ENCODE measurements around the gene ZNF536. TPM values are rescaled to one million over a fixed set of nuclear protein-coding genes. Genes with fewer than 3 reads are reported as not detected.

The ZNF536 gene
- under 1 TPM in 4 of 5 donors, not detected in 1; 0.03 to 0.40 (median 0.07) TPM for total RNA-seq
- total RNA-seq (2013): 0.04 TPM
- 0 to 0.61 (median 0.06) reads per million in 29 experiments for total RNA-seq

GRCh38 chr19:30371960-30372824 is at the start of gene ZNF536:
Gene ZNF536 (plus strand): TSS chr19:30372384. CDS start chr19:30443563, 71,179 bp downstream.
- H3K27ac ChIP-seq (ENCODE audit: low read length): no peak within 1 kb of the TSS
- H3K27me3 Mint-ChIP-seq: peaks cover 36 to 40% of the 10 kb centered on the region in 2 donors
- no peaks in the 10 kb centered on the region for H3K4me1 Mint-ChIP-seq
- ChIA-PET CTCF (interaction anchor here in 1 of 2 donors (0.7 kb wide), 1 partner anchor 9 kb away, joined by 5 read pairs; no protein-coding TSS in a partner anchor), POLR2A (no interaction called here)
- ATAC-seq (replicated peaks in 1 of 4) (no peak), DNase-seq (no peak)
- WGBS (ENCODE audit: insufficient coverage): 79% methylated on average over 6 of the region's 9 CpGs
- no peaks in the 10 kb centered on the region for H3K36me3 Mint-ChIP-seq
- no peak within 1 kb of the TSS for H3K4me3 ChIP-seq (ENCODE audit: control insufficient read depth in 1 of 2, extremely low read depth in 1 of 2, low read length in 1 of 2)
- H3K4me1 ChIP-seq (ENCODE audit: control insufficient read depth in 1 of 2, extremely low read depth in 1 of 2, insufficient read depth in 2 of 2, low read length in 2 of 2): no peaks in the 10 kb centered on the region
- H3K27ac Mint-ChIP-seq: no peak within 1 kb of the TSS
- peaks cover 5 to 24% of the 10 kb centered on the region in 2 experiments for H3K27me3 ChIP-seq (replicated peaks in 1 of 2; ENCODE audit: control insufficient read depth in 2 of 2, extremely low read depth in 1 of 2, insufficient read depth in 2 of 2, low read length in 1 of 2)
- no peaks in the 10 kb centered on the region for H3K9me3 Mint-ChIP-seq
- no peak within 1 kb of the TSS for H3K4me3 Mint-ChIP-seq
- H3K36me3 ChIP-seq (ENCODE audit: control insufficient read depth in 2 of 2, extremely low read depth in 1 of 2, insufficient read depth in 1 of 2, low read length in 1 of 2): no peaks in the 10 kb centered on the region
- no peaks in the 10 kb centered on the region for H3K9me3 ChIP-seq

DNA sequence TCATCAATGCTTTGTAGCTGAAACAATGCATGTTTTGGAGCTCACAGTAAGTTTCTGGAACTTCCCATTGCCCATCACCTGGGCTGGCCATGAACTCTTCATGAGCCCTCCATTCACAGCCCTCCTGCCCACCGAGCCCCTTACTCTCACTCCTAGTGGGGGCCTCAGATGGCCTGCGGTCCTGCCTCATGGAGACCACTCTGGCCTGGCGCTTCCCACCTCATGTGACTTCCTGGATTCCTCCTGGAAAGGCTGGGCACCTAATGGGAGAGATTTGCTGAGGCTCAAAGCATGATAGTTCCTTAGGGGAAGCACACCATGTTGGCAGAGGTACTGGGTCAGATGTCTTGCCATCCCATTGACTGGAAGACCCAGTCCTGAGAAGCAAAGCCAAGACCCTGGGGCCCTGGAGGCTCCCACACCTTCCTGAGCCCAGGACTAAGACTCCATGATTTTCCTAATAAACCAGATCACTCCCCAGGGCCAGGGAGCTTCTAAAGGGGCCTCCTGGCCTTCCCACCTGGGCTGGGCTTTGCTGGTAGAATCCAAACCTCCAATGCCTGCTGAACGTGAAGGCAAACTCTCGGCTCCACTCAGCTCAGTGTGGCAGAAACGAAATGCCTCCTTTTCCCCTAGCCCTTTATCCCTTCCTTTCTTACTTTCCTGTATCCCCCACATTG is 49.4 kb upstream of the ZNF536 start:
- Mint-ChIP-seq H3K4me1 (no peaks in the 10 kb centered on the region), H3K36me3 (no peaks in the 10 kb centered on the region), H3K4me3 (no peak overlapping the region), H3K27ac (no peak overlapping the region), H3K27me3 (peaks cover 0 to 3% of the 10 kb centered on the region in 2 donors), H3K9me3 (peaks cover 0 to 10% (median 0%) of the 10 kb centered on the region in 3 donors)
- Histone ChIP-seq H3K36me3 (ENCODE audit: control insufficient read depth in 2 of 2, extremely low read depth in 1 of 2, insufficient read depth in 1 of 2, low read length in 1 of 2) (no peaks in the 10 kb centered on the region), H3K9me3 (no peaks in the 10 kb centered on the region), H3K4me3 (ENCODE audit: control insufficient read depth in 1 of 2, extremely low read depth in 1 of 2, low read length in 1 of 2) (no peak overlapping the region), H3K4me1 (ENCODE audit: control insufficient read depth in 1 of 2, extremely low read depth in 1 of 2, insufficient read depth in 2 of 2, low read length in 2 of 2) (no peaks in the 10 kb centered on the region), H3K27me3 (replicated peaks in 1 of 2; ENCODE audit: control insufficient read depth in 2 of 2, extremely low read depth in 1 of 2, insufficient read depth in 2 of 2, low read length in 1 of 2) (peaks cover 0 to 3% of the 10 kb centered on the region in 2 experiments), H3K27ac (ENCODE audit: low read length) (no peak overlapping the region)
- ATAC-seq (replicated peaks in 1 of 4): no peak
- ChIA-PET CTCF (no interaction called here), POLR2A (no interaction called here)
- 57% methylated on average over 4 of the region's 6 CpGs for WGBS (ENCODE audit: insufficient coverage)
- peak in 1 of 35 experiments; percentile 14 for DNase-seq

- POLR2A ChIA-PET: no interaction called here
These were observed 48.3 kb upstream of the ZNF536 start for GRCh38 chr19:30323904-30324303.

DNA sequence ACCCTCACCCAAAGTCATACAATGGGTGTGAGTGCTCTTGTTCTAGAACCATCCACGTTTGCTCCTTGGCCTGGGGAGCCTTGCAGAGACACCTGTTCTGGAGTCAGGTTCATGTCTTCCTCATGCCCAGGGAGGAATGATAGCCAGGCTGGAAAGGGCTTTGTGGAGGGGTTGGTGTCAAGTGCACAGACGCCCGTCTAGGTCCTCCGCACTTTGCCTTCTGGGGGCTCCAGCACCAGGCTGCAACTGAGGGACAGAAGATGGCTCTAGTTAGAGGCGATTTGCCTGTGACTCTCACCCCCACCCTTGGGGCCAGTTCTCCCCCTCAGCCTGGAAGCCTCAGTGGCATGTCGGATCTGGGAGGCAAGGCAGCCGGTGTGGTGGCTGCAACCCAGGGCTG is 47.2 kb upstream of the ZNF536 start:
- Mint-ChIP-seq H3K36me3 (no peaks in the 10 kb centered on the region), H3K27me3 (peaks cover 0 to 6% of the 10 kb centered on the region in 2 donors), H3K9me3 (peaks cover 0 to 10% (median 0%) of the 10 kb centered on the region in 3 donors), H3K4me3 (no peak overlapping the region), H3K4me1 (no peaks in the 10 kb centered on the region), H3K27ac (no peak overlapping the region)
- Histone ChIP-seq H3K9me3 (no peaks in the 10 kb centered on the region), H3K4me3 (ENCODE audit: control insufficient read depth in 1 of 2, extremely low read depth in 1 of 2, low read length in 1 of 2) (no peak overlapping the region), H3K27ac (ENCODE audit: low read length) (no peak overlapping the region), H3K27me3 (replicated peaks in 1 of 2; ENCODE audit: control insufficient read depth in 2 of 2, extremely low read depth in 1 of 2, insufficient read depth in 2 of 2, low read length in 1 of 2) (peaks cover 0 to 3% of the 10 kb centered on the region in 2 experiments), H3K36me3 (ENCODE audit: control insufficient read depth in 2 of 2, extremely low read depth in 1 of 2, insufficient read depth in 1 of 2, low read length in 1 of 2) (no peaks in the 10 kb centered on the region), H3K4me1 (ENCODE audit: control insufficient read depth in 1 of 2, extremely low read depth in 1 of 2, insufficient read depth in 2 of 2, low read length in 2 of 2) (no peaks in the 10 kb centered on the region)
- no CpG with 5 or more reads among the region's 7 CpGs for WGBS (ENCODE audit: insufficient coverage)
- CTCF ChIA-PET: no interaction called here
- ATAC-seq (replicated peaks in 1 of 4) (no peak), DNase-seq (no peak)
- POLR2A ChIA-PET: no interaction called here

More at GRCh38 chr19:30323904-30324303, 48.3 kb upstream of the ZNF536 start:
- no peaks in the 10 kb centered on the region for H3K4me1 ChIP-seq (ENCODE audit: control insufficient read depth in 1 of 2, extremely low read depth in 1 of 2, insufficient read depth in 2 of 2, low read length in 2 of 2)
- peaks cover 0 to 4% of the 10 kb centered on the region in 2 donors for H3K27me3 Mint-ChIP-seq
- H3K36me3 Mint-ChIP-seq: no peaks in the 10 kb centered on the region
- peaks cover 0 to 3% of the 10 kb centered on the region in 2 experiments for H3K27me3 ChIP-seq (replicated peaks in 1 of 2; ENCODE audit: control insufficient read depth in 2 of 2, extremely low read depth in 1 of 2, insufficient read depth in 2 of 2, low read length in 1 of 2)
- CTCF ChIA-PET: no interaction called here
- DNase-seq (no peak), ATAC-seq (replicated peaks in 1 of 4) (no peak)
- no peaks in the 10 kb centered on the region for H3K9me3 ChIP-seq
- H3K4me1 Mint-ChIP-seq: no peaks in the 10 kb centered on the region
- no peaks in the 10 kb centered on the region for H3K36me3 ChIP-seq (ENCODE audit: control insufficient read depth in 2 of 2, extremely low read depth in 1 of 2, insufficient read depth in 1 of 2, low read length in 1 of 2)
- no peak overlapping the region for H3K27ac ChIP-seq (ENCODE audit: low read length)
- no peak overlapping the region for H3K27ac Mint-ChIP-seq
- H3K9me3 Mint-ChIP-seq: peaks cover 0 to 10% (median 0%) of the 10 kb centered on the region in 3 donors
- H3K4me3 ChIP-seq (ENCODE audit: control insufficient read depth in 1 of 2, extremely low read depth in 1 of 2, low read length in 1 of 2): no peak overlapping the region
- no peak overlapping the region for H3K4me3 Mint-ChIP-seq

- Histone ChIP-seq H3K27me3 (replicated peaks in 1 of 2; ENCODE audit: control insufficient read depth in 2 of 2, extremely low read depth in 1 of 2, insufficient read depth in 2 of 2, low read length in 1 of 2) (peaks cover 0 to 3% of the 10 kb centered on the region in 2 experiments), H3K4me3 (ENCODE audit: control insufficient read depth in 1 of 2, extremely low read depth in 1 of 2, low read length in 1 of 2) (no peak overlapping the region), H3K4me1 (ENCODE audit: control insufficient read depth in 1 of 2, extremely low read depth in 1 of 2, insufficient read depth in 2 of 2, low read length in 2 of 2) (no peaks in the 10 kb centered on the region), H3K36me3 (ENCODE audit: control insufficient read depth in 2 of 2, extremely low read depth in 1 of 2, insufficient read depth in 1 of 2, low read length in 1 of 2) (no peaks in the 10 kb centered on the region), H3K27ac (ENCODE audit: low read length) (no peak overlapping the region), H3K9me3 (no peaks in the 10 kb centered on the region)
- no peak for DNase-seq
- ATAC-seq (replicated peaks in 1 of 4): no peak
- Mint-ChIP-seq H3K27ac (no peak overlapping the region), H3K4me1 (no peaks in the 10 kb centered on the region), H3K27me3 (peaks cover 0 to 6% of the 10 kb centered on the region in 2 donors), H3K36me3 (no peaks in the 10 kb centered on the region), H3K4me3 (no peak overlapping the region), H3K9me3 (peaks cover 0 to 10% (median 0%) of the 10 kb centered on the region in 3 donors)
- CTCF ChIA-PET: no interaction called here
- POLR2A ChIA-PET: no interaction called here
- WGBS (ENCODE audit: insufficient coverage): 84% methylated on average over 8 of the region's 12 CpGs
These were observed 46.4 kb upstream of the ZNF536 start for GRCh38 chr19:30325676-30326392.

GRCh38 chr19:30326393-30326710 is 45.8 kb upstream of the ZNF536 start:
- no peaks in the 10 kb centered on the region for H3K4me1 ChIP-seq (ENCODE audit: control insufficient read depth in 1 of 2, extremely low read depth in 1 of 2, insufficient read depth in 2 of 2, low read length in 2 of 2)
- no peaks in the 10 kb centered on the region for H3K36me3 Mint-ChIP-seq
- H3K27me3 Mint-ChIP-seq: peaks cover 0 to 6% of the 10 kb centered on the region in 2 donors
- no peak overlapping the region for H3K4me3 Mint-ChIP-seq
- no peaks in the 10 kb centered on the region for H3K9me3 ChIP-seq
- ChIA-PET CTCF (no interaction called here), POLR2A (no interaction called here)
- no peak overlapping the region for H3K27ac Mint-ChIP-seq
- peaks cover 0 to 10% (median 0%) of the 10 kb centered on the region in 3 donors for H3K9me3 Mint-ChIP-seq
- ATAC-seq (replicated peaks in 1 of 4) (no peak), DNase-seq (no peak)
- no peaks in the 10 kb centered on the region for H3K4me1 Mint-ChIP-seq
- 83% methylated on average over 11 of the region's 11 CpGs for WGBS (ENCODE audit: insufficient coverage)
- no peaks in the 10 kb centered on the region for H3K36me3 ChIP-seq (ENCODE audit: control insufficient read depth in 2 of 2, extremely low read depth in 1 of 2, insufficient read depth in 1 of 2, low read length in 1 of 2)
- peaks cover 0 to 3% of the 10 kb centered on the region in 2 experiments for H3K27me3 ChIP-seq (replicated peaks in 1 of 2; ENCODE audit: control insufficient read depth in 2 of 2, extremely low read depth in 1 of 2, insufficient read depth in 2 of 2, low read length in 1 of 2)
- no peak overlapping the region for H3K27ac ChIP-seq (ENCODE audit: low read length)
- H3K4me3 ChIP-seq (ENCODE audit: control insufficient read depth in 1 of 2, extremely low read depth in 1 of 2, low read length in 1 of 2): no peak overlapping the region

Measured in T-cell (primary cell).